ENCODE results near the gene TGFBR3.

TGFBR3 gene

GRCh38 chr1:91793877-91794276 is 92.1 kb downstream of the TGFBR3 start:
- POLR2A ChIA-PET (ENCODE audit: low non-redundant PET), result interaction anchor here (0.6 kb wide), 1 partner anchor 34 kb away, joined by 4 read pairs; no protein-coding TSS in a partner anchor
- no peak overlapping the region for H3K27ac ChIP-seq
- CTCF ChIA-PET, result no interaction called here
- DNase-seq (ENCODE audit: low spot score), result no peak
- TF ChIP-seq, protein P1, sequence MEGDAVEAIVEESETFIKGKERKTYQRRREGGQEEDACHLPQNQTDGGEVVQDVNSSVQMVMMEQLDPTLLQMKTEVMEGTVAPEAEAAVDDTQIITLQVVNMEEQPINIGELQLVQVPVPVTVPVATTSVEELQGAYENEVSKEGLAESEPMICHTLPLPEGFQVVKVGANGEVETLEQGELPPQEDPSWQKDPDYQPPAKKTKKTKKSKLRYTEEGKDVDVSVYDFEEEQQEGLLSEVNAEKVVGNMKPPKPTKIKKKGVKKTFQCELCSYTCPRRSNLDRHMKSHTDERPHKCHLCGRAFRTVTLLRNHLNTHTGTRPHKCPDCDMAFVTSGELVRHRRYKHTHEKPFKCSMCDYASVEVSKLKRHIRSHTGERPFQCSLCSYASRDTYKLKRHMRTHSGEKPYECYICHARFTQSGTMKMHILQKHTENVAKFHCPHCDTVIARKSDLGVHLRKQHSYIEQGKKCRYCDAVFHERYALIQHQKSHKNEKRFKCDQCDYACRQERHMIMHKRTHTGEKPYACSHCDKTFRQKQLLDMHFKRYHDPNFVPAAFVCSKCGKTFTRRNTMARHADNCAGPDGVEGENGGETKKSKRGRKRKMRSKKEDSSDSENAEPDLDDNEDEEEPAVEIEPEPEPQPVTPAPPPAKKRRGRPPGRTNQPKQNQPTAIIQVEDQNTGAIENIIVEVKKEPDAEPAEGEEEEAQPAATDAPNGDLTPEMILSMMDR (conservative IDR thresholded peaks at IDR 0.05; ENCODE audit: low read depth), result no peak

- H3K27ac ChIP-seq, result no peak overlapping the region
- TF ChIP-seq, protein P1 (conservative IDR thresholded peaks at IDR 0.05; ENCODE audit: low read depth), result no peak
- CTCF ChIA-PET, result interaction anchor here (0.7 kb wide), 1 partner anchor 90 kb away, joined by 3 read pairs; no protein-coding TSS in a partner anchor
- POLR2A ChIA-PET (ENCODE audit: low non-redundant PET), result no interaction called here
- DNase-seq (ENCODE audit: low spot score), result no peak
Observed at GRCh38 chr1:91793189-91793588, 92.8 kb downstream of the TGFBR3 start.

DNA sequence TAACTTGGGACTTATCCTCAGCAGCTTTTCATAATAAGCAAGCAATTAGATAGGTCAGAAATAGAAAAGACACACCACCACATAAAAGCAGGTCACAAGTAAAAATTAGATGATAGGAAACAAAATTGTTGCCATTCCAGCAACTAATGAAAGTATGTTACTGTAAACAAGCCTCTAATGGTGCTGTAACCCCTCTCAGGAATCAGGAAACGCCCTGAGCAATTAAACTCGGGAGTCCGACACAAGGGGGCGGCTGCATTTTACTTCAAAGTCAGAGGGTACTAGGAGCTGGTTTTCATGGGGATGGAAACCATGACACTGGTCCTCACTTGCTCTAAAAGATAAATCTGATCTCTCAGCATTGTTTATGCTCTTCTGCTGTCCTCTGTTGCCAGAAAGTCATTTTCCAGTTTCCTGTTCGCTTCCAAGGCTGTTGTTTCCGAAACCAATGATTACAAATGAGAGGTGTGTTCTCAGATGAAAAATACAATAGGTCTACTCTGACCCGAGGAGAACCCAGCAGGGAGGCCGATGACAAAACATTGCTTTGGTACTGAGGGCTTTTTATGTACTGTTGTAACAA is 93.4 kb downstream of the TGFBR3 start:
- H3K27ac ChIP-seq, result no peak overlapping the region
- ChIA-PET POLR2A (ENCODE audit: low non-redundant PET) (no interaction called here), CTCF (interaction anchor here (0.6 to 0.7 kb wide), 2 partner anchors 98 to 376 kb away, joined by 3 read pairs; no protein-coding TSS in a partner anchor)
- DNase-seq (ENCODE audit: low spot score), result no peak
- TF ChIP-seq, protein P1 (conservative IDR thresholded peaks at IDR 0.05; ENCODE audit: low read depth), result no peak

DNA sequence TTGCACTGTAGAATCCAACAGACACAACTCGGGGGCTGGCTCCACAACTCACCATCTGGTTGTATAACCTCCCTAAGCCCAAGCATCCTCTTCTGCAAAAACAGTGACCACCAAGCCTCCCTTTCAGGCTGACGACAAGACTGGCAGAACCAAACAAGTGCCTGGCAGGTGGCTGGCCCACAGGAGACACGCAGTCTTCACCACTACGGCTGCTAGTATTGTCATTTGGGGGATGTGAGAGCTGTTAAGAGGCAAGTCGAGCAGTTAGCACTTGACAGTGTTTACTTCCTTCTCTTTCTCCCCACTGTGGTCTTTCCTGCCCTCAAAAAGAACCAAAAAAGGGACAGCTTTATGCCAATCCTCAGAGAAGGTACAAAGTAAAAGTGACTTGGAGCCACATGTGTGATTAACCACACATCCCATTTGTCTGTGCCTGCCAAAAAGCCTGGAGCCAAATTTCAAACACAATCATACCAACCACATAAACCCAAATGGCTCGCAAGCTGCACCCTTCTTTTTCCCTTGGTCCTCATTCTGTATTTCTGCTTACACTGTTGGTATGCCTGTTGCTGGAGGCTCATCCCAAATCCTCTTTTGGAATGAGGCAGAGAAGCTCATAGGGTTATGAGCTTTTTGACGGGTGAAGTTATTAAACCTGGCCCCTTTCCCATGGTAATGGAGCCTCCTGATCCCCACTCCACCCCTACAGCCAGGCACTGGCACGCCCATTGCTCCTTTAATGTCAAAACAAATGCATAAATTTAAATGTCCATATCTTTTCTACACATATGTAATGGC is 94.1 kb downstream of the TGFBR3 start:
- no peak for DNase-seq (ENCODE audit: low spot score)
- peak overlapping the region; percentile 58 for H3K27ac ChIP-seq
- CTCF ChIA-PET, result interaction anchor here (0.6 to 0.7 kb wide), 2 partner anchors 99 to 377 kb away, joined by 3 read pairs; no protein-coding TSS in a partner anchor
- TF ChIP-seq, protein P1 (conservative IDR thresholded peaks at IDR 0.05; ENCODE audit: low read depth), result no peak
- POLR2A ChIA-PET (ENCODE audit: low non-redundant PET), result interaction anchor here (0.6 kb wide), 1 partner anchor 1422 kb away, joined by 3 read pairs; no protein-coding TSS in a partner anchor

DNA sequence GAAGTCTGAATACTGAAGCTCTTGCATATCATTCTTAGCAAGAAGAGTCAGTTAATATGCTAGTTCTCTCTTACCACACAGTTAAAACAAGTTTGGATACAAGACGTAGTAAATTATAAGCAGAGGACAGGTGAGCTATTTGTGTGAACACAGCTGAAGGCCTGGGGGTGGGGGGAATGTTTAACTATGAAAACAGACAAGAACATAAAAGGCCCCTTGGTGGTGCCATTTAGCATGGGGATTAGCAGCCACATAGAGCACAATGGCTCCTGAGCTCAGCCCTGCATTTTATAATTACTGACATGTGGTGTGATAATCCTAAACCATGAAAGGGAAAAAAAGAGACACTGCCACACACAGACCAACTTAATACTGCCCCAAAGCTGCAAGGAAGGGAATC is 94.8 kb downstream of the TGFBR3 start:
- no peak for DNase-seq (ENCODE audit: low spot score)
- ChIA-PET CTCF (interaction anchor here (0.7 kb wide), 1 partner anchor 195 kb away, joined by 4 read pairs; no protein-coding TSS in a partner anchor), POLR2A (ENCODE audit: low non-redundant PET) (no interaction called here)
- TF ChIP-seq, protein P1 (conservative IDR thresholded peaks at IDR 0.05; ENCODE audit: low read depth), result no peak
- no peak overlapping the region for H3K27ac ChIP-seq

DNA sequence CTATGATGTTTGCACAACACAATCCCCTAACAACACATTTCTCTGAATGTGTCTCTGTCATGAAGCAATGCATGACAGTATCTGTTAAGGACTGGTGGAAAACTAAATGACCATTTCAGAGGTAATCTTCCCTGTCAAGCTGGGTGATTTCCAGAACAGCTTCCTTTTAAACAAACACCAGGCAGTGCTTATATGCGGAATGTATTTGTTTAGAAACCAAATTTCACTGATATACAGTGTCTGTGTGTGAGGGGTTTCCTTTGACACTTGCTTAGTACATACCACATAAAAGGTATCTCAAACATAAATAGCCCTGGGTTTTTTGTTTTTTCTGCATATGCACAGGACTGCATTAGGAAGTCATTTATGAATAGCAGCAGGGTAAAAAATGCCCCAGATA is 95.6 kb downstream of the TGFBR3 start:
- ChIA-PET CTCF (interaction anchor here (0.7 kb wide), 1 partner anchor 195 kb away, joined by 4 read pairs; no protein-coding TSS in a partner anchor), POLR2A (ENCODE audit: low non-redundant PET) (no interaction called here)
- TF ChIP-seq, protein P1 (conservative IDR thresholded peaks at IDR 0.05; ENCODE audit: low read depth), result no peak
- DNase-seq (ENCODE audit: low spot score), result no peak
- H3K27ac ChIP-seq, result no peak overlapping the region

Data from RWPE1 (cell line).